GM12801 (cell line): ENCODE data around the gene MEDAG.

ENCODE experiments used
- CTCF ChIP-seq: IDR thresholded peaks from one replicate; pipeline ENCODE4 v1.5.1; 2011; ENCODE audit warnings: control low read depth; ENCODE audit not compliant: insufficient read length; ENCODE audit errors: extremely low read depth

MEDAG gene

GRCh38 chr13:30869491-30869890 is 36.6 kb upstream of the MEDAG start:
- TF ChIP-seq CTCF = no peak

- no peak for TF ChIP-seq CTCF
Measured at GRCh38 chr13:30870049-30870884, 35.8 kb upstream of the MEDAG start.

- no peak for TF ChIP-seq CTCF
Measured at GRCh38 chr13:30870916-30871587, 35.0 kb upstream of the MEDAG start.

- TF ChIP-seq CTCF = no peak
Measured at GRCh38 chr13:30871588-30872275, 34.3 kb upstream of the MEDAG start.

- no peak for TF ChIP-seq CTCF
Measured at GRCh38 chr13:30872276-30872594, 33.8 kb upstream of the MEDAG start.

- TF ChIP-seq CTCF = no peak
Measured at GRCh38 chr13:30872685-30873461, 33.2 kb upstream of the MEDAG start.

GRCh38 chr13:30873499-30873898 is 32.6 kb upstream of the MEDAG start:
- TF ChIP-seq CTCF = no peak
